WTC11 (cell line): Measurements from ENCODE around the gene SERPINA6. TPM values are rescaled to one million over a fixed set of nuclear protein-coding genes. Genes with fewer than 3 reads are reported as not detected.
"Not testable (repeated sequence)": the region's sequence is repeated elsewhere in the genome, so short reads cannot be mapped to it uniquely, and the experiment has no call there.

ENCODE experiments used
- ATAC-seq: fragments of 200-7000 bp; cut with Tn5 transposase; 2 replicates; pipeline ENCODE4 v1.10.0; 2021; ENCODE audit warnings: mild to moderate bottlenecking, moderate library complexity
- CTCF ChIA-PET: fragments of 300-600 bp; sonication (Branson Sonifier 250); formaldehyde crosslinking; loops from one replicate; lab custom pipeline; 2021; ENCODE audit warnings: antibody characterized with exemption; lab: Charles Lee
- POLR2A ChIA-PET: fragments of 350-600 bp; sonication (Branson Sonifier 250); formaldehyde crosslinking; loops from one replicate; lab custom pipeline; 2021; ENCODE audit warnings: antibody characterized with exemption; lab: Charles Lee
- DNase-seq: peaks from one replicate; pipeline ENCODE4 v3.0.0; 2021; ENCODE audit warnings: low spot score
- H3K27ac Mint-ChIP-seq: 2 replicates; pipeline ENCODE4 v1.8.0; 2021; ENCODE audit warnings: mixed read lengths
- H3K27me3 Mint-ChIP-seq: 2 replicates; pipeline ENCODE4 v1.8.0; 2021; ENCODE audit warnings: low read depth, mild to moderate bottlenecking, moderate library complexity, mixed read lengths
- H3K36me3 Mint-ChIP-seq: 2 replicates; pipeline ENCODE4 v1.8.0; 2021; ENCODE audit warnings: mixed read lengths
- H3K4me1 Mint-ChIP-seq: 2 replicates; pipeline ENCODE4 v1.8.0; 2022; ENCODE audit warnings: mixed read lengths
- H3K4me3 Mint-ChIP-seq: 2 replicates; pipeline ENCODE4 v1.8.0; 2021; ENCODE audit warnings: mild to moderate bottlenecking, moderate library complexity, mixed read lengths
- H3K9me3 Mint-ChIP-seq: 2 replicates; pipeline ENCODE4 v1.8.0; 2021; ENCODE audit warnings: mixed read lengths
- ATF1 ChIP-seq: sonication (generic); formaldehyde crosslinking; IDR thresholded peaks from 2 replicates; pipeline ENCODE4 v1.8.1; 2023; ENCODE audit warnings: mild to moderate bottlenecking, moderate library complexity, missing genetic modification reagents
- CBFB ChIP-seq: sonication (generic); formaldehyde crosslinking; IDR thresholded peaks from 2 replicates; pipeline ENCODE4 v1.8.1; 2022; ENCODE audit warnings: mild to moderate bottlenecking, low read depth, missing genetic modification reagents
- ESRRA ChIP-seq: sonication (generic); formaldehyde crosslinking; IDR thresholded peaks from 2 replicates; pipeline ENCODE4 v1.8.1; 2022; ENCODE audit warnings: mild to moderate bottlenecking, missing genetic modification reagents, borderline replicate concordance
- GABPB1 ChIP-seq: sonication (generic); formaldehyde crosslinking; IDR thresholded peaks from 2 replicates; pipeline ENCODE4 v1.8.1; 2023; ENCODE audit warnings: mild to moderate bottlenecking, missing genetic modification reagents
- GTF2I ChIP-seq: fragments of 250-450 bp; sonication (Bioruptor Pico); conservative IDR thresholded peaks from 2 replicates; pipeline ENCODE4 v1.4.0; 2021; ENCODE audit warnings: mild to moderate bottlenecking
- NFYB ChIP-seq: sonication (generic); formaldehyde crosslinking; conservative IDR thresholded peaks from 2 replicates; pipeline ENCODE4 v1.8.0; 2022; ENCODE audit warnings: low read depth, missing genetic modification reagents
- NR2C2 ChIP-seq: sonication (generic); formaldehyde crosslinking; IDR thresholded peaks from 2 replicates; pipeline ENCODE4 v1.8.0; 2022; ENCODE audit warnings: mild to moderate bottlenecking, missing genetic modification reagents
- NR3C1 ChIP-seq: sonication (generic); formaldehyde crosslinking; conservative IDR thresholded peaks from 2 replicates; pipeline ENCODE4 v1.8.1; 2023; ENCODE audit warnings: low read depth, mild to moderate bottlenecking, missing genetic modification reagents
- RELA ChIP-seq: sonication (generic); formaldehyde crosslinking; IDR thresholded peaks from 2 replicates; pipeline ENCODE4 v1.8.1; 2022; ENCODE audit warnings: missing genetic modification reagents, mild to moderate bottlenecking, borderline replicate concordance
- TEAD1 ChIP-seq: sonication (generic); formaldehyde crosslinking; IDR thresholded peaks from 2 replicates; pipeline ENCODE4 v1.8.0; 2022; ENCODE audit warnings: mild to moderate bottlenecking, missing genetic modification reagents
- TP53 ChIP-seq: sonication (generic); formaldehyde crosslinking; IDR thresholded peaks from 2 replicates; pipeline ENCODE4 v1.8.1; 2023; ENCODE audit warnings: mild to moderate bottlenecking, missing genetic modification reagents
- ZBTB21 ChIP-seq: sonication (generic); formaldehyde crosslinking; IDR thresholded peaks from 2 replicates; pipeline ENCODE4 v1.8.1; 2023; ENCODE audit warnings: mild to moderate bottlenecking, missing genetic modification reagents, borderline replicate concordance
- ZNF281 ChIP-seq: sonication (generic); formaldehyde crosslinking; IDR thresholded peaks from 2 replicates; pipeline ENCODE4 v1.8.0; 2023; ENCODE audit warnings: mild to moderate bottlenecking, missing genetic modification reagents
- total RNA-seq: library from RNA; stranded (reverse); gene quantifications from 3 replicates; pipeline ENCODE4 v1.2.3, GENCODE V29; 2021
- TF ChIP-seq, protein P1 (sequence below): sonication (generic); formaldehyde crosslinking; IDR thresholded peaks from 2 replicates; pipeline ENCODE4 v1.8.0; 2022; ENCODE audit warnings: mild to moderate bottlenecking, missing genetic modification reagents
- TF ChIP-seq, protein P2 (sequence below): sonication (generic); formaldehyde crosslinking; IDR thresholded peaks from 2 replicates; pipeline ENCODE4 v1.8.0; 2022; ENCODE audit warnings: mild to moderate bottlenecking, missing genetic modification reagents

Gene SERPINA6
- total RNA-seq, 1 experiment from 2014 or later = 0.15 TPM

- H3K4me3 Mint-ChIP-seq = no peak overlapping the region
- 0 out of 2 replicates have a peak, but pooled peaks cover 3% of the 10 kb centered on the region for H3K36me3 Mint-ChIP-seq
- POLR2A ChIA-PET = no interaction called here
- CTCF ChIA-PET = interaction anchor here (0.5 to 3.1 kb wide), 19 partner anchors 8 to 415 kb away, joined by 3 to 23 read pairs (median 5); partner anchors contain the start of genes SERPINA2 and SERPINA6
- no peak overlapping the region for H3K27ac Mint-ChIP-seq
- no peak for ATAC-seq
- no peak for DNase-seq
- H3K27me3 Mint-ChIP-seq = no peaks in the 10 kb centered on the region
- TF ChIP-seq, protein P1, sequence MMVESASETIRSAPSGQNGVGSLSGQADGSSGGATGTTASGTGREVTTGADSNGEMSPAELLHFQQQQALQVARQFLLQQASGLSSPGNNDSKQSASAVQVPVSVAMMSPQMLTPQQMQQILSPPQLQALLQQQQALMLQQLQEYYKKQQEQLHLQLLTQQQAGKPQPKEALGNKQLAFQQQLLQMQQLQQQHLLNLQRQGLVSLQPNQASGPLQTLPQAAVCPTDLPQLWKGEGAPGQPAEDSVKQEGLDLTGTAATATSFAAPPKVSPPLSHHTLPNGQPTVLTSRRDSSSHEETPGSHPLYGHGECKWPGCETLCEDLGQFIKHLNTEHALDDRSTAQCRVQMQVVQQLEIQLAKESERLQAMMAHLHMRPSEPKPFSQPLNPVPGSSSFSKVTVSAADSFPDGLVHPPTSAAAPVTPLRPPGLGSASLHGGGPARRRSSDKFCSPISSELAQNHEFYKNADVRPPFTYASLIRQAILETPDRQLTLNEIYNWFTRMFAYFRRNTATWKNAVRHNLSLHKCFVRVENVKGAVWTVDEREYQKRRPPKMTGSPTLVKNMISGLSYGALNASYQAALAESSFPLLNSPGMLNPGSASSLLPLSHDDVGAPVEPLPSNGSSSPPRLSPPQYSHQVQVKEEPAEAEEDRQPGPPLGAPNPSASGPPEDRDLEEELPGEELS (CRISPR knock-in tag) = no peak
- TF ChIP-seq GTF2I (CRISPR knock-in tag) (no peak), ZNF281 (CRISPR knock-in tag) (no peak), ATF1 (CRISPR knock-in tag) (no peak), RELA (CRISPR knock-in tag) (no peak), NR3C1 (CRISPR knock-in tag) (no peak), NR2C2 (CRISPR knock-in tag) (no peak), TEAD1 (CRISPR knock-in tag) (no peak), ZBTB21 (CRISPR knock-in tag) (no peak), GABPB1 (no peak), ESRRA (no peak)
- H3K9me3 Mint-ChIP-seq = peaks cover 21% of the 10 kb centered on the region
- peaks cover 16% of the 10 kb centered on the region for H3K4me1 Mint-ChIP-seq
Observed at GRCh38 chr14:94354638-94355185, 31.6 kb upstream of the SERPINA6 start.

GRCh38 chr14:94354190-94354589 is 31.1 kb upstream of the SERPINA6 start:
- POLR2A ChIA-PET, H3K27ac Mint-ChIP-seq, DNase-seq, H3K27me3 Mint-ChIP-seq, ATAC-seq, H3K36me3 Mint-ChIP-seq, CTCF ChIA-PET, H3K4me3 Mint-ChIP-seq: not testable (repeated sequence)
- Mint-ChIP-seq H3K4me1 (peaks cover 16% of the 10 kb centered on the region), H3K9me3 (peaks cover 23% of the 10 kb centered on the region)

GRCh38 chr14:94349276-94349675 is 26.1 kb upstream of the SERPINA6 start:
- Mint-ChIP-seq H3K27me3 (no peaks in the 10 kb centered on the region), H3K27ac (no peak overlapping the region), H3K9me3 (peaks cover 23% of the 10 kb centered on the region), H3K4me3 (no peak overlapping the region), H3K36me3 (0 out of 2 replicates have a peak, but pooled peaks cover 3% of the 10 kb centered on the region), H3K4me1 (no peaks in the 10 kb centered on the region)
- ChIA-PET CTCF (interaction anchor here (1.2 to 1.5 kb wide), 3 partner anchors 23 to 137 kb away, joined by 4 to 7 read pairs (median 5); no protein-coding TSS in a partner anchor), POLR2A (no interaction called here)
- DNase-seq (no peak), ATAC-seq (no peak)
- TF ChIP-seq, protein P2, sequence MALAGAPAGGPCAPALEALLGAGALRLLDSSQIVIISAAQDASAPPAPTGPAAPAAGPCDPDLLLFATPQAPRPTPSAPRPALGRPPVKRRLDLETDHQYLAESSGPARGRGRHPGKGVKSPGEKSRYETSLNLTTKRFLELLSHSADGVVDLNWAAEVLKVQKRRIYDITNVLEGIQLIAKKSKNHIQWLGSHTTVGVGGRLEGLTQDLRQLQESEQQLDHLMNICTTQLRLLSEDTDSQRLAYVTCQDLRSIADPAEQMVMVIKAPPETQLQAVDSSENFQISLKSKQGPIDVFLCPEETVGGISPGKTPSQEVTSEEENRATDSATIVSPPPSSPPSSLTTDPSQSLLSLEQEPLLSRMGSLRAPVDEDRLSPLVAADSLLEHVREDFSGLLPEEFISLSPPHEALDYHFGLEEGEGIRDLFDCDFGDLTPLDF (CRISPR knock-in tag) = no peak
- TF ChIP-seq CBFB (no peak), ZBTB21 (CRISPR knock-in tag) (no peak), NFYB (no peak), TP53 (no peak)
